HG02840 (cell line): ENCODE measurements around the gene KIF18A.
"Not testable (repeated sequence)": the region's sequence is repeated elsewhere in the genome, so short reads cannot be mapped to it uniquely, and the experiment has no call there.

Experiments
- ATAC-seq: cut with Tn5 transposase; IDR thresholded peaks from one replicate; pipeline ENCODE4 v1.9.1; 2021; ENCODE audit warnings: mild to moderate bottlenecking, moderate library complexity, moderate number of reproducible peaks; ENCODE audit not compliant: unreplicated experiment, low FRiP score

The KIF18A gene

DNA sequence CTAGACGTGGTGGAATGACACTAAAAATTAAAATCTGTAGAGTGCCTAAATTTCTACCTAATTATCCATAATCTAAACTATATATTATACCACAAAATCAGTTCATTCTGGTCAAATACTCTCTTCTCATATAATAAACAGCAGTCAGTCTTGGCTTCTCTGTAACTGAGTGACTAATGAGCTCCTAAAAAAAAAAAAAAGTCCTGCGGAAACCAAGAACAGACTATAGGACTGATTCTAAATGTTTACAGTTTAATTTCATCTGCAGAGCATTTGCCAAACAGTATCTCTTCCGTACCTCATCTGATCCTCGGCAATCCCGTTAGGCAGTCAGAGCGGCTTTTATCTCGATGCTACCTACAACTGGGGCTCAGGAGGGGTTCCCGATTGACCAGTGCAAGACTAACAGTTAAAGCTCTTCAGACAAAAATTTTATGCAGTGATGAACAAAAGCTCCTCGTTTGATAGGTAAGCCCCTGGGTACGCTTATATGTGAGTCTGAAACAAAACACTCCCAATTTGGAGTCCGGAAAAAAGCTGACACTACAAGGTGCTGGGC, 686 bp downstream of the KIF18A start:
- no peak for ATAC-seq

- no peak for ATAC-seq
These were observed 1.5 kb downstream of the KIF18A start for GRCh38 chr11:28106353-28107043.

DNA sequence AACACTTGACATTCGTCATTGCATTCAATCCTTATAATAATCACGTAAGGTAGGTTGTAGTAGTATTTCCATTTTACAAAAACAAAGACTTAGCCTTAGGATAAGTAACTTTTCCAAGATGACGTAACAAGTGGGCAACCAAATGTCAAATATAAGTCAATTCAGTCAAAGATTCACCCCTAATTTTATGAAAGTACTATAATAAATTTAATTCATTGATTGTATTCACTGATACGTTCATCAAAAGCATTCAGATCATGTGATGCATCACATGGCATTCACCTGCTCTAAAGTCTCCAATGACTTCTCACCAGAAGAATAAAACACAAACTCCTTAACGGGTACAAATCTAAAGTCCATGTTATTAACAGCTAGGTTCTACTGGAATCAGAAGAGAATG, 2.1 kb downstream of the KIF18A start:
- ATAC-seq = no peak

DNA sequence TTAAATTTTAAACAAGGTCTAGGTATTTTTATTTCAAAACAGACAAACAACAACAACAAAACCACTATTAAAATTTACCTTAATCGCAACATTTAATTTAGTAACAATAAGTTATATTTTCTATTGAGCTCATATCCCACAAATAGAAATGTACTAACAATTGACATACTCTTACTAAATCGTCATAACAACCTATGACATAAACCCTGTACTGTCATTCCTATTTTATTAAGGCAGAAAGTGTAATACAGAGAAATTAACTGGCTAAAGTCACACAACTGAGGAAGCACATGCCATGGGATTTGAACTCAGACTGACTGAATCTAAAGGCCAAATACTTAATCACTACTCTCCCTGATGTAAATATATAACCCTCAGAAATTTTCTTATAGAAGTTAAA, 3.0 kb downstream of the KIF18A start:
- ATAC-seq = no peak

DNA sequence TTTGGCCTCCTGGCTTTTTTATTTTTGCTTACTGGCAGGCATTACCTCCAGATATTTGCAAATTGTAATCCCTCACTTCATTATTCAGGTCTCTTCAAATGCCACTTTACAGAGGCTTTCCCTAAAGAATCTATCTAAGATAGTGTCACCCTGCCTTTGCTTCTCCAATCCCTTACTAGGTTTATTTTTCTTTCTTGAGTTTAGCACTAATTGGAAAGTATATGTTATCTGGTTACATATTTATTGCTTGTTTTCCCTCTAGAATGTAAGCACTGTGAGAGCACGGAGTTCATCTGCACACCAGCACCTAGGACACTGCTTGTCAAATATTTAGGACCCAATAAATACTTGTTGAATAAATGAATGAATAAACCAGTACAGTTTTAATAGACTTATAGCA, 3.5 kb downstream of the KIF18A start:
- no peak for ATAC-seq

DNA sequence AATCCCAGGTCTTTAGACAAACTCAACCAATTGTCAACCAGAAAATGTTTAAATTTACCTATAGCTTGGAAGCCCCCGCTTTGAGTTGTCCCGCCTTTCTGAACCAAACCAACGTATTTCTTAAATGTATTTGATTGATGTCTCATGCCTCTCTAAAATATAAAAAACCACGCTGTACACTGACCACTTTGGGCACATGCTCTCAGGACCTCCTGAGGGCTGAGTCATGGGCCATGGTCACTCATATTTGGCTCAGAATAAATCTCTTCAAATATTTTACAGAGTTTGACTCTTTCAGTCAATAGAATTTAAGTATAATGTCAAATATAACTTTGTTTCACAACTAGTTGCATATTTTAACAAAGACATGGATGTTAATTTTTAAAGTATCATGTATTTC, 5.7 kb downstream of the KIF18A start:
- ATAC-seq = not testable (repeated sequence)

- ATAC-seq = no peak
These were observed 7.3 kb downstream of the KIF18A start for GRCh38 chr11:28100665-28101064.

DNA sequence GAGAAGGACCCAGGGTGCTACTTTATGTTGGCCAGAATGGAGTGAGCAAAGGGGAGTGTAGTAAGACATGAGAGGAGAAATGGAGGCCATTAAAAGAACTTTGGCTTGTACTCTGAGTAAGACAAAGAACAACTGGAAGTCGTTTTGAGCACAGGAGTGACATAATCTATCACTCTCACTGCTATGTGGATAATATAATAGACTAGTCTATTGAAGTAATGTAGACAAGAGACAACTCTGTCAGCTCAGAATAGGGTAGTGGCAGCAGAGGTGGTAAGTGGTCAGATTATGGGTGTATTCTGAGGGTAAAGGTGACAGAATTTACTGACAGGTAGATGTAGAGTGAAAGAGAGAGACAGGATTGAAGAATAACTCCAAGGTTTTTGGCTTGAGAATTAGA, 8.2 kb downstream of the KIF18A start:
- no peak for ATAC-seq

GRCh38 chr11:28098257-28098656, 9.7 kb downstream of the KIF18A start:
- ATAC-seq = no peak

DNA sequence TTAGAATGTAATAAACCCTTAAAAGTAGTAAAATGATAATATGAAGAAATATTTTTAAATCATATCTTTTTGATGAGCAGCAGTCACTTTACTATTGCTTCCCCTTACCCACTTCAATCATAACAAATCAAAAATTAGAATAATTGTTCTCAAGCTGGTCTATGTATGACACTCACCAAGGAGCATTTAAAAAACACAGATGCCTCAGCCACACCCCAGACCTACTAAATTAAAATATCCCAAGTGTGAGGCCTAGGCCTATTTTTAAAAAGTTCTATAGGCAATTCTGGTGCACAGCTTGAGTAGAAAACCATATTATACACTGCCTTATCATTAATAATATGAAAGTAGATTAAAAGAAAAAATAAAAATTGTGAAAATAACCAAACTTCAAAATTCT, 15.2 kb downstream of the KIF18A start:
- ATAC-seq = no peak

- ATAC-seq = no peak
These were observed 17.8 kb downstream of the KIF18A start for GRCh38 chr11:28090052-28090749.

DNA sequence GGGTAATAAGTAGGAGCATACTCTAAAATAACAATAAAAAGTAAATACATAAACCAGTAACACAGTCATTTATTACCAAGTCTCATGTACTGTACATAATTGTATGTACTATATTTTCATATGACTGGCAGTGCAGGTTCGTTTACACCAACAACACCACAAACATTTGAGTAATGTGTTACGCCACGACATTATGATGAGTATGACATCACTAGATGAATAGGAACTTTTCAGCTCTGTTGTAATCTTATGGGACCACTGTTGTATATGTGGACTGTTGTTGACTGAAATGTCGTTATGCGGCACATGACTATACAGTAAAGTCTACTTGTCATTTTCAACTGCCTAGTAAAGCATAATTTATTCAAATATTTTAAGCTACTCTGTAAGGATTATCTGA, 18.6 kb downstream of the KIF18A start:
- no peak for ATAC-seq

DNA sequence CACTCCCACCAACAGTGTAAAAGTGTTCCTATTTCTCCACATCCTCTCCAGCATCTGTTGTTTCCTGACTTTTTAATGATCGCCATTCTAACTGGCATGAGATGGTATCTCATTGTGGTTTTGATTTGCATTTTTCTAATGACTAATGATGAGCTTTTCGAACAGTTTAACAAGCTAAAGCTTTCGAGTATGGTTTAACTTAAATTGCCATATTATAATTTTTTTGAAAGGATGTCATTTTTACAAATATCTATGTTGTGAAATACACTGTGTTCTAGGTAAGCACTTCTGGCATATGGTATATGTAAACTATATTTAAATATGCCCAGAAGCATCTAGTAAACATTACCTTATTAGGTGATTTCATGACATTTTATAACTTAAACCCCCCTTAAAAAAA, 20.3 kb downstream of the KIF18A start:
- not testable (repeated sequence) for ATAC-seq

GRCh38 chr11:28087192-28087591, 20.8 kb downstream of the KIF18A start:
- ATAC-seq = not testable (repeated sequence)

- ATAC-seq = no peak
These were observed 21.4 kb downstream of the KIF18A start for GRCh38 chr11:28086569-28086968.

GRCh38 chr11:28083118-28083517, 24.8 kb downstream of the KIF18A start:
- ATAC-seq = no peak

DNA sequence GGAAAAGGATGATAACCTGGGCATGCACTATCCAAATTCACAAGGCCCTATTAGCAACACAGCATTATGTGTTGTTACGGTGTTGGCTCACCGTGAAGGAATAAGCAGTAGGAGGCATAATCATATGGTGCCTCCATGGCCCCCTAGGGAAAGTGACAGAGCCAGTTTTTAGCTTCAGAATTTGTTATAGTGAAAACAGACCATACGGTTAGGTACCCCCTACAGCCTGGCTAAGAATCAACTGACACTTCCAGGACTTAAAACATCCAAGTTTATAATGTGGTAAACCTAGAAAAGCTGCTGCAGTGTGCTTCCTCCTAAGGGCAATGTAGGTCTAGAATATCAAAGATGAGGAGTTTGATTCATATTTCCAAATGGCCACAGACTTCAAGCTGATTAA, 30.4 kb downstream of the KIF18A start:
- ATAC-seq = no peak

- ATAC-seq = no peak
These were observed 35.6 kb downstream of the KIF18A start for GRCh38 chr11:28072321-28072720.

GRCh38 chr11:28071305-28071704, 36.7 kb downstream of the KIF18A start:
- no peak for ATAC-seq

DNA sequence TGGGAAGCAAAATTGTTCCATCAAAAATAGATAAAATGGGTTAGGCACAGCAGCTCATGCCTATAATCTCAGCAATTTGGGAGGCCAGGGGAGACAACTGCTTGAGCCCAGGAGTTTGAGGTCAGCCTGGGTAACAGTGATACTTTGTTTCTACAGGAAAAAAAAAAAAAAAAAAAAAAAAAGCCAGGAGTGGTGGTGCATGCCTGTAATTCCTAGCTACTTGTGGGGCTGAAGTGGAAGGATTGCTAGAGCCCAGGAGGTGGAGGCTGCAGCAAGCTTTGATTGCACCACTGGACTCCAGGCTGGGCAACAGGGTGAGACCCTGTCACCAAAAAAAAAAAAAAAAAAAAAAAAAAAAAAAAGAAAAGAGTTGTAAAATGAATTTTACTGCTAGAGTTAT, 49.6 kb downstream of the KIF18A start:
- ATAC-seq = no peak

DNA sequence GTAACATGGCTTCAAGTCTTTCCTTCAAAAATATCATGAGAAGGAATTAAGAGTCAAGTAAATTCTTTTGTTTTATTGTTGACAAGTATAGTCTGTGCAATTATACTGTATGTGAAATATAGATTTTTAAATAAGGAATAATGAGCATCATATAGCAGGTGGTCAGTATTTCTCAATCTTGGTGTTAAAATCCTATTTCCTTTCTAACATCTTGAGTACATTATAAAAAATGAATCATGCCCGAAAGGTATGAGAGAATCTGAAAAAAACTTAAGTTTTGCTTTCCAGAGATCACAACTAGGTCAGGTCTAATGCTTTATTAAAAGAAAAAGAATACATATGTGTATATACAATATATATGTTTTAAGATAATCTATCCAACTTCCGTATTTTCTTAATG, 53.1 kb downstream of the KIF18A start:
- ATAC-seq = no peak
